Activated gamma-delta T cell treated with Interleukin-2 at 50 U/mL for 16 hours (primary cell): Measurements from ENCODE around the gene RDH16.
"Not testable (repeated sequence)": the region's sequence is repeated elsewhere in the genome, so short reads cannot be mapped to it uniquely, and the experiment has no call there.

Experiments
- DNase-seq: peaks from one replicate; pipeline ENCODE4 v3.0.0-alpha.2; 2020

RDH16 gene

DNA sequence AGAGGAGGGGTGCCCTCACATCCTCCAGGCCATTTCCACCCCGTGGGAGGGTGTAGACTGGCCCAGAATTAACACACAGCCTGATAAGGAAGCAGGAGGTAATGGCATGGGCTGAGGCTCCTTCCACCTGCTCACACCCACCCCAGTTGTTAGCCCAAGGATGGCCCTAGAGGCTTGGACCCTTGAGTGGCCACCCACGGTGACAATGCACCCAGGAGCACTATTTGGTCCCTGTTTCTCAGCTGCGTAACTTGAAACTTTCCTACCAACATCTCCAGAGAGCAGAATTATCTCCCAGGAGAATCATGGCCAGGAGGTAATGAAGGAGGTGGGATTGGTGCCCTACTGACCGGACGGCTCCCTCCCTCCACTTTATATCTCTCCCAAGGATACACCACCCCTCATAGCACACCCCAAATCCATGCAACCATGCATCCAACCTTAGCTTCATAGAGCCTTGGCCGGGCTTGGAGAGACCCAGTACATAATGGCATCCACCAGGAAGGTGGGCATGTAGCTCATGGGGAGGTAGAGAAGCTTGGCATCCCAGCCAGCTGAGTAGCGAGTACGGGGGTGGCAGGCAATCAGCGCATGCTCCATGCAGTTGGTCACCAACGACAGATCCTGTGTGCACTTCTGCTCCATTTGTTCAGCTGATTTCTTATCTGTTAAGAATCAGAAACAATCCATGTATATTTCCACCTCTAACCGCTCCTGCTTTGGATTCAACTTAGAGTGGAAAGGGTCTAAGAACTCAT is 5.6 kb downstream of the RDH16 start:
- DNase-seq: no peak

GRCh38 chr12:56948881-56949280 is 8.5 kb downstream of the RDH16 start:
- DNase-seq: no peak

GRCh38 chr12:56948457-56948777 is 9.0 kb downstream of the RDH16 start:
- DNase-seq: no peak

DNA sequence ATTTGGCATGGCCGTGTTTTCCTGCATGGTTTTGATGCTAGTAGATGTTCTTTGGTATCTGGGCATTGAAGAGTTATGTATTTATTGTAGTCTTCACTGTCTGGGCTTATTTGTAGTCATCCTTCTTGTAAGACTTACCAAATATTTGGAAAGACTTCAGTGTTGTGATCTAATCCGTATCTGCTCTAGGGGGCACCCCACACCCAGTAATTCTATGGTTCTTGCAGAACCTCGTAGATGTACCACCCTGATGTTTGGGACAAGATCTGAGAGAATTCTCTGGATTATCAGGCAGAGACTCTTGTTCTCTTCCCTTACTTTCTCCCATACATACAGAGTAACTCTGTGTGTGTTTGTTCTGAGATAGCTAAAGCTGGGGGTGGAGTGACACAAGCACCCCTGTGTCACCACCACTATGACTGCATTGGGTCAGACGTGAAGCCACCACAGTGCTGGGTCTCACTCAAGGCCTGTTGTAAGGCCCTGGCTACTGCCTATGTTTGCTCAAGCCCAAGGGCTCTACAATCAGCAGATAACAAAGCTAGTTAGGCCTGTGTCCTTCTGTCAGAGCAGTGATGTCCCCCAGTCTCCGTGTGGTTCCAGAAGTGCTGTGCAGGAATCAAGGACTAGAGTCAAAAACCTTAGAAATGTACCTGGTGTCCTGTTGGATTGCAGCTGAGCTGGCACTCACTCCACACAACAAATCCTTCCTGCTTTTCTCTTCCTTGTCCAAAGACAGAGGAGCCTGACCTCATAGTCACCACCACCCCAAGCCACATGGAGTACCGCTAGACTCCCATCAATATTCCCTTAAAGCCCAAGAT is 9.6 kb downstream of the RDH16 start:
- no peak for DNase-seq

DNA sequence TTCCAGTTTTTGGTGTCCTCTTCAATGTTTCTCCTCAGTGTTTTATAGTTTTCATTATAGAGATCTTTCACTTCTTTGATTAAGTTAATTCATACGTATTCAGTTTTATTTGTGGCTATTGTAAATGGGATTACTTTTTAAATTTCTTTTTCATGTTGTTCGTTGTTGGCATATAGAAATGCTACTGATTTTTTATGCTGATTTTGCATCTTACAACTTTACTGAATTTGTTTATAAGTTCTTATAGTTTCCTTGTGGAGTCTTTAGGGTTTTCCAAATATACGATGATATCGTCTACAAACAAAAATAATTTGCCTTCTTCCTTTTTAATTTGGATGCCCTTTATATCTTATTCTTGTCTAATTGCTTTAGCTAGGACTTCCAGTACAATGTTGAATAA is 13.5 kb downstream of the RDH16 start:
- DNase-seq: no peak

DNA sequence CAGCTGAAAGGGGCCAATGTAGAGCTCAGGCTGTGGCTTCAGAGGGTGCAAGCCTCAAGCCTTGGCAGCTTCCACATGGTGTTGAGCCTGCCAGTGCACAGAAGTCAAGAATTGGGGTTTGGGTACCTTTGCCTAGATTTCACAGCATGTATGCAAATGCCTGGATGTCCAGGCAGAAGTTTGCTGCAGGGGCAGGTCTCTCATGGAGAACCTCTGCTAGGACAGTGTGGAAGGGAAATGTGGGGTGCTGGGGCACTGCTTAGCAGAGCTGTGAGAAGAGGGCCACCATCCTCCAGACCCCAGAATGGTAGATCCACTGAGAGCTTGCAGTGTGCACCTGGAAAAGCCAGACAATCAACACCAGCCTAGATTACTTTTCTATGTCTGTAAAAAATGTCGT is 14.0 kb downstream of the RDH16 start:
- not testable (repeated sequence) for DNase-seq

DNA sequence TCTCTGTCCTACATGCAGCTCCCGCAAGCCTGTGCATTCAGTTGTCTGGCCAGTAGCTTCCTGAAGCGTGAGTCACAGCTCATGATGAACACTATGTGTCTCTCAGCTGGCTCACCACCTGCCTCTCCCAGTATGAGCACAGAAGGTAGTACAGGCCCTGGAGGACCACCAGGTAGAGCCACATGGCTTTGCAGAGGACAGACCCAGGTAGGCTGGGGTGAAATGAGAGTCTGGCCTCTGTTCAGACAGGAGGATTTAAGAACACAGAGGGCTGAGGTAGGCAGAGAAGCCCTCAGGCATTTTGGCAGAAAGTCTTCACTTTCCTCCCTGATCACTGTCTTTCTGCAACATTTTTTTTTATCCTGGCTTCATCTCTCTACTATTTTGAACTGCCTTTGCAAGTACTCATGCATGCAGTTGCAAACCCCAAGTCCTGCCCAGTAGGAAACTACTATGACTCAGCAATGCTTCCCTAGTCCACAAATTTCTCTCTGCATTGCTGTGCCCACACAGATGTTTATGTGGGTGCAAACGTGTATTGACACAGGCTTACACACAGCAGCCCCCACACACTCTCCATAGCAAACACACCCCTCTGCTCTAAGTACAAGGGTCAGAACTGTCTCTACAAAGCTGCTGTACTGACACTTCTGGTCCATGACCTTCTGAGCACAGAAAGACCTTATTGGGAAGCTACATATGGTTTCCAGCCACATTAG is 15.9 kb downstream of the RDH16 start:
- DNase-seq: no peak

DNA sequence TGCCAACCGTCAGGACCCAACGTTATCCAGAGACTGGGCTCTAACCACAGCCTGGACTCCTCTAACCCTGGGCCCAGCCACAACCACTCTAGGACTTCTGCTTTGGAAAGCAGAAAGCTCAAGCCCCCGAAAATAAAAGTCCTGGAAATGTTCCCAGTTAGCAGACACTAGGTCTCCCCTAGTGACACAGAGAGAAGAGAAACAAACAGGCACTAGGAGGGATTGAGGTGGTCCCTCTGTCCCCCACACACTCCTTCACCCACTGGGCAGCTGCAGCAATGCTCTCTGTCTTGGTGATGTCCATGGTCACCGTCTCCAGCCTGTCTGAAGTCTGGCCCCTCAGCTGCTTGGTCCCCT is 16.5 kb downstream of the RDH16 start:
- DNase-seq: not testable (repeated sequence)

DNA sequence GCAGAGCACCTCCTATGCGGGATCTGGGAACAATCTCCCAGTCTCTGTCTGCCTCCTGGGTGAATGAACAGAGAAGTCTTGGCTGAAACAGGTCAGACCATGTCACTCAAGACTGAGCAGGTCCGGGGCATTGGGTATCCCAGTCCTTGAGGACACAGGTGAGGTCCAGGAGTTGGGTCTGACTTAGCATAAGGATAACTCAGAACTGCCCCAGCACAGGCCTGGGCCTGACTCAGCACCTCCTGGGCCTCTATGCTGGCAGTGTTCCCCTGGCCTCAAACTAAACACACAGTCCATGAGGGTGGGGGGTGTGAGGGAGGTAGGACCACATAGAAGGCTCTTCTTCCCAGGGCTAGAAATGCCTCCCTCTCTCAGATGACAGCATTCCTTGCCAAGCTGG is 21.7 kb downstream of the RDH16 start:
- DNase-seq: no peak

- no peak for DNase-seq
Observed at GRCh38 chr12:56935157-56935556, 22.3 kb downstream of the RDH16 start.

DNA sequence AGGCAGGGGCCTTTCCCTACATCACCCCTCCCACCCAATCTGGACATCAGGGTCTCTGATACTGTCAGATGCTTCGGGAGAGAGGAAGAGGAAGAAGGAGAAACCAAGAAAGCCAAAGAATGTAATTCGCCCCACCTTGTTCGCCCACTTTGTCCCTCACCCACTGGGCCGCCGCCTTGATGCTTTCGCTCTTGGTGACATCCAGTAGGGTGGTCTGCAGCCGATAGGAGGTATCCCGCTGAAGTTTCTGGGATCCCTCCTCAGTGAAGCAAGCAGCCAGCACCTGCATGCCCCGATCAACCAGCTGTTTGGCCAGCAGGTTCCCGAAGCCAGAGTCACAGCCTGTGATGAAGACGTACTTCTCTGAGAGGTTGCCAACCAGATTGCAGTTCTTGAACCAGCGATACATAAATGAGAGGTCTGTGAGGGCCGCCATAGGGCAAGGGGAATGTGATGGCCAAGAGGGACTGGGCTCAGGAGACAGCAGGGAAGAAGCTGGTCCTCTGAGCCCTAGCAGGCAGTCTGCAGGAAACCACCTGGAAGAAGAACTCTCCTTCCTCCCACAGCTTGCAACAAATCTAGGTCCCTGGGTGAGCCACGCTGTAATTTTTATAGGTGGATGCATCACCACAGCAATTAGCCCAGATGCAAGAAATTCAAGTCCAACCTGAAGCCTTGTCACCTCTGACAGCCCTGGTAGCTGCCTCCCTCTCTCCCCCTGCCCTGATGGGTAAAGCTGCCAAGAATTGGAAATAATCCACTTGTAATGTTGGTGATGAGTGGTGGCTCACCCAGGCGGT is 23.4 kb downstream of the RDH16 start, which contains the start of gene SDR9C7:
SDR9C7 (minus strand) TSS at position 583 of the 800 bp plus-strand sequence; CDS start at position 436, 147 bp downstream.
- no peak for DNase-seq

DNA sequence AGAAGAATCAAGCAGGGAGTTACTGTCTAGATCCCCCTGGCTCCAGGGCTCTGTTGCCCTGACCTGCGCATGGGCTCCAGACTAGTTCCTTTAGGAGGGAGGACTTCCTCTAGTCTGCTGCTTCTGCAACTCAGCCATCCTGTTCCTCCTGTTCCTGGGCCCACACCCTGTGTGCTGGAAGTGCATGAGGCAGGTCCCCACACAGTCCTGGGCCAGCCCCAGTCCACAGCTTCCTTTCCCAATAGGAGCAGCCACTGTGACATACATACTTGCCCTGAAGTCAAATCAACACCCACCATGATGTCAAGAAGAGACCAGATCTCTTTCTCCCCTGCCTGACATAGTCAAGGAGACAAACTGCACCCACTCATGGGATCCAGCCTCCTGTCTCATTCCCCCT is 24.5 kb downstream of the RDH16 start:
- DNase-seq: no peak

- no peak for DNase-seq
Observed at GRCh38 chr12:56932146-56932545, 25.3 kb downstream of the RDH16 start.

GRCh38 chr12:56931474-56931978 is 25.9 kb downstream of the RDH16 start:
- DNase-seq: no peak

DNA sequence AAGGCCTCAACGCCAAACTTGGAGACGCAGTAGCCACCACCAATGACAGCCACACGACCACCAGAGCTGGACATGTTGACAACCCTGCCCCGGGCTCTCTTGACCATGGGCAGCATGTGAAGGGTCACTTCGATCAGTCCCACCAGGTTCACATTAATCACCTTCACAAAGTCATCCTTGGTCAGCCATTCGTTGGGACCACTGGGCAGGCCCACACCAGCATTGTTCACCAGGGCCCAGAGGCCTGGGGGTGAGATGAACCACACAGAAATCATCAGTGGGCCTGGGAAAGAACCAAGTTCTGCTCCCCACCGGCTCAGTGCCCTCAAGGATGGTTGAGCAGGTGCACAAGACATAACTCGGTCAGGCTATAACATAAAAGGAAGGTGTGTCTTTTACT is 27.2 kb downstream of the RDH16 start:
- no peak for DNase-seq

- DNase-seq: no peak
Observed at GRCh38 chr12:56929780-56930179, 27.6 kb downstream of the RDH16 start.

GRCh38 chr12:56928262-56928661 is 29.1 kb downstream of the RDH16 start:
- DNase-seq: no peak

GRCh38 chr12:56927281-56927680 is 30.1 kb downstream of the RDH16 start:
- DNase-seq: no peak

DNA sequence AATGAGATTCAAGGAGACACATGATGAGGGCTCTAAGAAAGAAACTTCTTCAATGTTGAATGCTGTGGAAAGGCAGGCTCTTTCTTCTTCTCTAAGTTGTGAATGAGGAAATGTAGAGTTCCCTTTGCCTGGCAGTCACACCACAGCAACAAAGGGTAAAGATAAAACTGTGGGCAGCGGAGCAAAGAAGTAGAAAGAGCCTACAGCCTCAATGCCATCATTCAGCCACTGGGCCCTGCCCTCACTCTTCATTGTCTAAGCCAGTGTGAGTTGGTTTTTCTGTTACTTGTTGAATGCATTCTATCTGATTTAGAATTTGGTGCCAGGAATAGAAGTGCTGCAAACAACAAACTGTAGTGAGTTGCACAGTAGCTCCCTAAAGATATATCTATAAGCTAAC is 35.4 kb downstream of the RDH16 start:
- DNase-seq: no peak

DNA sequence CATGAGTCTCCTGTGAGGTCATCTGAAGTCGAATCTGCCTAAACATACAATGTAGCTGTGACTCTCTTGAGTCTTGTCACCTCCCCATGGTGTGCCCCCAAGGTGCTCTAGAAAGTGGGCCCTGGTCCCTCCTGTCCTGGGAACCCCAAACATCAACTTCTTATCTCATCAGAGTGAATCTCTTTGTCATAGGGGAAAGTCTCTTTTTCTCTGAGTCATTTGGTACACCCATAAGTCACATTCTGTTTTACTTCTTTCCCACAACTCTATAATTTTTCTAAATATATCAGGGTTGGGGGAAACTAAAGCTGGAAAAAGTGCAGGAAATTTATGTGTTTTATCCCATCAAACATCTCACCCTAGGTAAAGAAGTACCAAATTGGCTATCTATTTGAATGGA is 36.1 kb downstream of the RDH16 start:
- no peak for DNase-seq

DNA sequence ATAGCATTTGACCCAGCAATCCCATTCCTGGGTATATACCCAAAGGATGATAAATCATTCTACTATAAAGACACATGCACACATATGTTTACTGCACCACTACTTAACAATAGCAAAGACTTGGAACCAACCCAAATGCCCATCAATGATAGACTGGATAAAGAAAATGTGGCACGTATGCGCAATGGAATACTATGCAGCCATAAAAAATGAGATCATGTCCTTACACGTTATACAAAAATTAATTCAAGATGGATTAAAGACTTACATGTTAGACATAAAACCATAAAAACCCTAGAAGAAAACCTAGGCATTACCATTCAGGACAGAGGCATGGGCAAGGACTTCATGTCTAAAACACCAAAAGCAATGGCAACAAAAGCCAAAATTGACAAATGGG is 39.3 kb downstream of the RDH16 start:
- DNase-seq: not testable (repeated sequence)

DNA sequence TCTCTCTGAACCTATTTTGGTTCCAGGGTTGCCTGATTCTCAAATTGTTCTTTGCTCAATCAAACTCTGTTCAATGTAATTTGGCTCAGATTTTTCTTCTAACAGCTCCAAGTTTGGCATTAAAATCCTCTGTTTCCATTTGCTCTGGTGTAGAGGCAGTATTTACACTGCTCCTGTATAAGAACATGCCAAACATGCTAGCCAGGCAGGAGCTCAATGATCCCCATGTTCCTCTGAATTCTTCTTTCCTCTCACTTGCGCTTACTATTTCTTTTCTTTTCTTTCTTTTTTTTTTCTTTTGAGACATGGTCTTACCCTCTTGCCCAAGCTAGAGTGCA is 40.4 kb downstream of the RDH16 start:
- no peak for DNase-seq
